ENCODE data around the gene CRELD2.

CRELD2 gene

DNA sequence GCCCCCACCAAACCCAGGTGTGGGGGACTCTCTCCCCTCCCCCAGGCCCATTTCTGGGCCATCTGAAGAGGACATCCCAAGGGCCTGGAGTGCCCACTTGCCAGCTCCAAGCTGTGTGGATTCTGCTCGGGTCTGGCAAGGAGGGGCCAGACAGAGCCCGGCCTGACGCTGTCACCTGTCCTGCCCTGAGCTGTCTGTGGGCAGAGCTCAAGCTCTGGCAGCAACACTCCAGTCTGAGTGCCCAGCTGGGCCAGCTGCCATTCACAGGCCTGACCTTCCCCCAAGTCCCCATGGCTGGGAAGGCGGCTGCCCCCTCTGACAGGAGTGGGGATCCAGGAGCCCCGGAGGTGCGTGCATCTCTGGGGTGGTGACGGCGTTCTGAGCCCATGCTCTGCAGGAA is 35.9 kb downstream of the CRELD2 start:
- ATAC-seq (ENCODE audit: insufficient read depth, low read depth) = no peak
- Histone ChIP-seq H3K4me2 (ENCODE audit: insufficient read depth, low read length) (no peak overlapping the region), H2AFZ (ENCODE audit: low read depth, low read length) (no peak overlapping the region), H3K79me2 (ENCODE audit: insufficient read depth, low read length) (no peaks in the 10 kb centered on the region), H3K27me3 (ENCODE audit: insufficient read depth, low read length, poor library complexity) (no peaks in the 10 kb centered on the region), H3K4me1 (ENCODE audit: insufficient read depth, low read length) (peaks cover 3% of the 10 kb centered on the region), H3K9ac (ENCODE audit: low read depth, low read length) (no peak overlapping the region), H3K9me3 (ENCODE audit: insufficient read depth, low read length, severe bottlenecking) (no peaks in the 10 kb centered on the region), H3K4me3 (ENCODE audit: low read depth in 1 of 2, low read length in 2 of 2) (no peak overlapping the region), H3K27ac (ENCODE audit: low read length) (no peak overlapping the region), H4K20me1 (ENCODE audit: insufficient read depth, low read length) (no peaks in the 10 kb centered on the region), H3K36me3 (ENCODE audit: insufficient read depth, low read length) (no peaks in the 10 kb centered on the region)
- TF ChIP-seq EZH2 (IDR thresholded peaks at IDR 0.05; ENCODE audit: borderline replicate concordance, low read depth, low read length, severe bottlenecking) = no peak
- TF ChIP-seq, protein P1, sequence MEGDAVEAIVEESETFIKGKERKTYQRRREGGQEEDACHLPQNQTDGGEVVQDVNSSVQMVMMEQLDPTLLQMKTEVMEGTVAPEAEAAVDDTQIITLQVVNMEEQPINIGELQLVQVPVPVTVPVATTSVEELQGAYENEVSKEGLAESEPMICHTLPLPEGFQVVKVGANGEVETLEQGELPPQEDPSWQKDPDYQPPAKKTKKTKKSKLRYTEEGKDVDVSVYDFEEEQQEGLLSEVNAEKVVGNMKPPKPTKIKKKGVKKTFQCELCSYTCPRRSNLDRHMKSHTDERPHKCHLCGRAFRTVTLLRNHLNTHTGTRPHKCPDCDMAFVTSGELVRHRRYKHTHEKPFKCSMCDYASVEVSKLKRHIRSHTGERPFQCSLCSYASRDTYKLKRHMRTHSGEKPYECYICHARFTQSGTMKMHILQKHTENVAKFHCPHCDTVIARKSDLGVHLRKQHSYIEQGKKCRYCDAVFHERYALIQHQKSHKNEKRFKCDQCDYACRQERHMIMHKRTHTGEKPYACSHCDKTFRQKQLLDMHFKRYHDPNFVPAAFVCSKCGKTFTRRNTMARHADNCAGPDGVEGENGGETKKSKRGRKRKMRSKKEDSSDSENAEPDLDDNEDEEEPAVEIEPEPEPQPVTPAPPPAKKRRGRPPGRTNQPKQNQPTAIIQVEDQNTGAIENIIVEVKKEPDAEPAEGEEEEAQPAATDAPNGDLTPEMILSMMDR (IDR thresholded peaks at IDR 0.05; ENCODE audit: borderline replicate concordance, extremely low read depth, low read length, poor library complexity, severe bottlenecking) = no peak
- no peak for DNase-seq

DNA sequence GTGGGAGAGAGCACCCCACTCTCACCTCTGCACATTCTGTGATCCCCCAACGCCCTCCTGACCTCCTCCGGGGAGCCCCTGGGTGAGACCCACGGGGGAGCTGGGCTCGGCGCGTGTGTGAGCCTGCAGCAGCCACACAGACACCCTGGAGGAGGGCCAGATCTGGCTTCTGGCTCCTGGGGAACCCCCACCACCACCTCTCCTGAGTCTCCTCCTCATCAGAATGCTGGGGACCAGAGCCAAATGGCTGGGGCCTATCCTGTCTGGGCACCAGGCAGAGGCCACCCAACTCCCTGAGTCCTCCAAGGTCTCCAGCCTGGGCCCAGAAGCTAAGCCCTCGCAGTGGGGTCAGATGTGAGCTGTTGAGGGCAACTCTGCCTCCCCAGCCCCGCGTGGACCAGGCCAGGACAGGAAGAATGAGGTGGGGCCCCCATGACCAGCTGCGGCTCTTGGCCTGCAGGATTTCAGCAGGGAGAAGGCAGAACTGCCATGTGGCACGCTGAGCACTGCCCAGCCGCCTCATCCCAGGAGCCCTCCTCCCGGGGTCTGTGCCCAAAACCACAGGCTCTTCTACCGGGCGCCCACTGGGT is 36.7 kb downstream of the CRELD2 start:
- Histone ChIP-seq H3K9ac (ENCODE audit: low read depth, low read length) (no peak overlapping the region), H4K20me1 (ENCODE audit: insufficient read depth, low read length) (no peaks in the 10 kb centered on the region), H3K4me1 (ENCODE audit: insufficient read depth, low read length) (peaks cover 11% of the 10 kb centered on the region), H3K27me3 (ENCODE audit: insufficient read depth, low read length, poor library complexity) (no peaks in the 10 kb centered on the region), H3K4me3 (ENCODE audit: low read depth in 1 of 2, low read length in 2 of 2) (no peak overlapping the region), H2AFZ (ENCODE audit: low read depth, low read length) (no peak overlapping the region), H3K9me3 (ENCODE audit: insufficient read depth, low read length, severe bottlenecking) (no peaks in the 10 kb centered on the region), H3K4me2 (ENCODE audit: insufficient read depth, low read length) (no peak overlapping the region), H3K27ac (ENCODE audit: low read length) (no peak overlapping the region), H3K36me3 (ENCODE audit: insufficient read depth, low read length) (no peaks in the 10 kb centered on the region; the same call in 1 of the 2 replicates), H3K79me2 (ENCODE audit: insufficient read depth, low read length) (no peaks in the 10 kb centered on the region)
- ATAC-seq (ENCODE audit: insufficient read depth, low read depth) (no peak), DNase-seq (no peak)
- TF ChIP-seq, protein P1 (IDR thresholded peaks at IDR 0.05; ENCODE audit: borderline replicate concordance, extremely low read depth, low read length, poor library complexity, severe bottlenecking) = no peak
- no peak for TF ChIP-seq EZH2 (IDR thresholded peaks at IDR 0.05; ENCODE audit: borderline replicate concordance, low read depth, low read length, severe bottlenecking)

DNA sequence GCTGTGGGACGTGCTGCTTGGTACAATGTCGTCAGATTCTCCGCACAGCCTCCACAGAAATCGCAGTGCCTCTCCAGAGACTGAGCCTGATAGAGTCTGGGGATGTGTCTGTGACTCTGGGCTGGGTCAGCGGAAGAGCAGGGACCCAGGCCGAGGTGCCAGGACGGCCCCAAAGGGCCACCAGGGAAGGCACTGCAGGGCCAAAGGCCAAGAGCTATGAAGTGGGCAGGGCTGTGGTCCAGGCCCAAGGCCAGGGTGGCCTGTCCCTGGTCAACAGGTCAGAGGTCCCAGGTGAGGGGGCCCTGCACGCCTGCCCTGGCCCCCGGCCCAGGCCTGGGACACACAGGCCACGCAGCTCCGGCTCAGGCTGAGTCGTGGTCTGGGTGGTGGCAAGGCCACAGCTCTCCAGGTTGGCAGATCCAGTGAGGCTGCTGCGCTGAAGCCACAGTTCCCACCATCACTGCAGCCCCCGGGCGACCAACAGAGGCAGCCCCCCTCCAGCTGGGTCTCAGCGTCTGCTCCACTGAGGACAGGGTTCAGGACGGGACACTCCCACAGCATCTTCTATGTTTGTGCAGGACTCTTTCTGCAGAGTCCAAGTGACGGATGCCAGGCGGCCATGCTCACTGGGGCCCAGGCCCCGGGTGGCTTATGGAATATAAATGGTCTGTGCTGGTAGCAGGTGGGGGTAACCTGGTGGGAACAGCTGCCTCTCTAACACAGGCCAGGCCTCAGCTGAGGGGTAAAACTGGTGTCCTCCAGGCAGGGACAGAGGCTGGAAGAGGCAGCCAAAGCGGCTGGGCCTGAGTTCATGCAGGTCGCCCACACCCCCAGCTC is 37.4 kb downstream of the CRELD2 start:
- no peaks in the 10 kb centered on the region for H3K9me3 ChIP-seq (ENCODE audit: insufficient read depth, low read length, severe bottlenecking)
- H3K4me3 ChIP-seq (ENCODE audit: low read depth in 1 of 2, low read length in 2 of 2) = no peak overlapping the region
- peaks cover 2% of the 10 kb centered on the region for H3K79me2 ChIP-seq (ENCODE audit: insufficient read depth, low read length)
- no peaks in the 10 kb centered on the region for H4K20me1 ChIP-seq (ENCODE audit: insufficient read depth, low read length)
- H3K4me2 ChIP-seq (ENCODE audit: insufficient read depth, low read length) = no peak overlapping the region
- no peak overlapping the region for H3K27ac ChIP-seq (ENCODE audit: low read length)
- TF ChIP-seq, protein P1 (IDR thresholded peaks at IDR 0.05; ENCODE audit: borderline replicate concordance, extremely low read depth, low read length, poor library complexity, severe bottlenecking) = no peak
- no peak for TF ChIP-seq EZH2 (IDR thresholded peaks at IDR 0.05; ENCODE audit: borderline replicate concordance, low read depth, low read length, severe bottlenecking)
- no peak for ATAC-seq (ENCODE audit: insufficient read depth, low read depth)
- H3K27me3 ChIP-seq (ENCODE audit: insufficient read depth, low read length, poor library complexity) = no peaks in the 10 kb centered on the region
- H3K9ac ChIP-seq (ENCODE audit: low read depth, low read length) = no peak overlapping the region
- peaks cover 12% of the 10 kb centered on the region for H3K4me1 ChIP-seq (ENCODE audit: insufficient read depth, low read length)
- H2AFZ ChIP-seq (ENCODE audit: low read depth, low read length) = no peak overlapping the region
- no peak for DNase-seq
- no peaks in the 10 kb centered on the region; the same call in 1 of the 2 replicates for H3K36me3 ChIP-seq (ENCODE audit: insufficient read depth, low read length)
